Rectal smooth muscle tissue (tissue), 1 donor: Measurements from ENCODE around the gene RELL1.

Source experiments
- H3K27ac ChIP-seq: one replicate; pipeline ENCODE4 v1.7.0; 2013; ENCODE audit warnings: low read depth, low read length, inconsistent platforms
- H3K27me3 ChIP-seq: one replicate; pipeline ENCODE4 v1.7.0; 2013; ENCODE audit warnings: low read length; ENCODE audit not compliant: control insufficient read depth, insufficient read depth
- H3K36me3 ChIP-seq: one replicate; pipeline ENCODE4 v1.7.0; 2013; ENCODE audit warnings: low read length; ENCODE audit not compliant: control insufficient read depth, insufficient read depth
- H3K4me1 ChIP-seq: one replicate; pipeline ENCODE4 v1.7.0; 2013; ENCODE audit warnings: low read length; ENCODE audit not compliant: control insufficient read depth, insufficient read depth
- H3K4me3 ChIP-seq: one replicate; pipeline ENCODE4 v1.7.0; 2013; ENCODE audit warnings: low read length
- H3K9ac ChIP-seq: one replicate; pipeline ENCODE4 v1.7.0; 2013; ENCODE audit warnings: low read length

Gene RELL1

GRCh38 chr4:37656649-37657048 is 29.5 kb downstream of the RELL1 start:
- Histone ChIP-seq H3K4me3 (no peak overlapping the region), H3K27me3 (no peaks in the 10 kb centered on the region), H3K27ac (no peak overlapping the region), H3K9ac (no peak overlapping the region), H3K4me1 (no peaks in the 10 kb centered on the region), H3K36me3 (no peaks in the 10 kb centered on the region)

DNA sequence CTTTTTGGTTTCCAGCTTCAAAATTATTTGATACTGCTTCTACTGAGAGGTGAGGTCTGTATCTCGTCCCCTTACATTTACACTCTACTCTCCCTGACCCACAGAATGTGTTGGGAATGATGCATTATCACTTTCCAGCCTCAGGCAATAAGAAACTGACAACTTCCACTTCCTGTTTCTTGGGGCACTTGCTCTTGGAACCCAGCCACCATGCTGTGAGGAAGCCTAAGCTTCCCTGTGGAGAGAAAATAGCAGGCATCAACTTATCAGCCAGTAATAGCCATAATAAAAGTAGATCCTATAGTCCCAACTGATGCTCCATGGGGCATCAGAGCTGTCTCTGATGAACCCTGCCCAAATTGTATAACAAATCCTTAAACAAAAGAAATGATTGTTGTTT is 32.6 kb downstream of the RELL1 start:
- Histone ChIP-seq H3K27me3 (no peaks in the 10 kb centered on the region), H3K4me1 (no peaks in the 10 kb centered on the region), H3K36me3 (no peaks in the 10 kb centered on the region), H3K4me3 (no peak overlapping the region), H3K27ac (no peak overlapping the region), H3K9ac (no peak overlapping the region)

- H3K9ac ChIP-seq, result no peak overlapping the region
- no peak overlapping the region for H3K4me3 ChIP-seq
- peaks cover 4% of the 10 kb centered on the region for H3K4me1 ChIP-seq
- peaks cover 5% of the 10 kb centered on the region for H3K36me3 ChIP-seq
- H3K27ac ChIP-seq, result no peak overlapping the region
- no peaks in the 10 kb centered on the region for H3K27me3 ChIP-seq
Observed at GRCh38 chr4:37652747-37653527, 33.2 kb downstream of the RELL1 start.

DNA sequence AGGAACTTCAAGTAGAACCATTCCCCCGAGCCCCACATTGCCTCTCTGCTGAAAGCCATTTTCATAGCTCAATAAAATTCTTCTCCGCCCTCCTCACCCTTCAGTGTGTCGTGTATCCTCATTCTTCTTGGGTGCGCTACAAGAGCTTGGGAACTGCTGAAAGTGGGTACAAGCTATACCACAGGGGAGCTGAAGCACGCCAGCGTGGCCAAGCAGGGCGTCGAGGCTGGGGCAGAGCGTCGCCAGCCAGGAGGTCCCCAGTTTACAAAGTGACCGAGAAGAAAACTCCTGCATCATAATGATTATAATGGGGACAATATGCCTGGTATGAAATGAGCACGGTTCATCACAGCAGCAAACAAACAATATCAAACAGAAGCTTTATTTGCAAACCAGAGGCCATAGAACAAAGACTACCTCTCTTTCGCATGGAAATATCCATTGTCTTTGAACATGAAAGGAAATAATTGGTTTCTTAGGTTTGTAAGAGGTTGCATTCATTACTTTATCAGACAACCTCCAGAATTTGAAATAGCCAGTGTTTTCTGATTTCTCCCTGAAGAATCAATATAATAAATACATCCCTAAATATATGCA is 34.3 kb downstream of the RELL1 start:
- Histone ChIP-seq H3K36me3 (peaks cover 6% of the 10 kb centered on the region), H3K9ac (no peak overlapping the region), H3K4me3 (no peak overlapping the region), H3K4me1 (peaks cover 4% of the 10 kb centered on the region), H3K27me3 (no peaks in the 10 kb centered on the region), H3K27ac (no peak overlapping the region)

GRCh38 chr4:37650481-37650880 is 35.7 kb downstream of the RELL1 start:
- Histone ChIP-seq H3K27ac (no peak overlapping the region), H3K4me3 (no peak overlapping the region), H3K9ac (no peak overlapping the region), H3K27me3 (no peaks in the 10 kb centered on the region), H3K4me1 (peaks cover 4% of the 10 kb centered on the region), H3K36me3 (peaks cover 7% of the 10 kb centered on the region)

GRCh38 chr4:37649268-37649667 is 36.9 kb downstream of the RELL1 start:
- no peak overlapping the region for H3K4me3 ChIP-seq
- peaks cover 4% of the 10 kb centered on the region for H3K4me1 ChIP-seq
- H3K27ac ChIP-seq, result no peak overlapping the region
- H3K36me3 ChIP-seq, result peaks cover 7% of the 10 kb centered on the region
- H3K9ac ChIP-seq, result no peak overlapping the region
- H3K27me3 ChIP-seq, result no peaks in the 10 kb centered on the region

DNA sequence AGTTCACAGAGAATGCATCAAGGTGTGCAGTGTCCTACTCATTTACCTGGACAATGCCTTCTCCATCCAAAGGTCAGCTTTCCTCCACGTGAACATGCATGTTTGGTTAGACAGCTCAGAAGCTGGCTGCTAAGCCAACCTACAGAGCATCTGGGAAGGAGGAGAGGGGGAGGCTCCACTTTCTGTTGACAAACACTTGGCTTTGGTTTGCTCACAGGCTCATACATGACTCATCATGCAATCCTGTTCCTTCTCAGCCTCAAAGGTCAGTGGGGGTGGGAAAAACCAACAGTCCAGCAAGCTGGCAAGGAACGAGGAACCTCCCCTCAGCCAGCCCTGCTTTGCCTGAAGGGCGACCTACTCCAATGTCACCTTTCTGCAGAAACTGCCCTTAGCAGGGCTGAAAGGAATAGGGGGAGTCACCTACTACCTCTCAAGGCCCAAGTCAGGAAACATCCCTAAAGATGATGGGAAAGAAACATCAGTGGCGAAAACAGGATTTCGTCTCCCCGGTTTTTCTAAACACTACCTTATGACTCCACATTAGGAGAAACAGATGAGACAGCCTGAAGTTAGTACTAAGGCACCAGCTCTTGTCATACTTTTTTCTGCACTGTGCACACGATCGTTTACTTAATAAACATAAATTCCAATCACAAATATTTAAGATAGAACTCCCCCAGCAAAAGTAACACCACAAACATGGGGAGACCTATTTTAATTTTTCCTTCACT is 37.9 kb downstream of the RELL1 start:
- peaks cover 7% of the 10 kb centered on the region for H3K36me3 ChIP-seq
- no peak overlapping the region for H3K4me3 ChIP-seq
- H3K9ac ChIP-seq, result no peak overlapping the region
- no peak overlapping the region for H3K27ac ChIP-seq
- H3K4me1 ChIP-seq, result peaks cover 4% of the 10 kb centered on the region
- H3K27me3 ChIP-seq, result no peaks in the 10 kb centered on the region

DNA sequence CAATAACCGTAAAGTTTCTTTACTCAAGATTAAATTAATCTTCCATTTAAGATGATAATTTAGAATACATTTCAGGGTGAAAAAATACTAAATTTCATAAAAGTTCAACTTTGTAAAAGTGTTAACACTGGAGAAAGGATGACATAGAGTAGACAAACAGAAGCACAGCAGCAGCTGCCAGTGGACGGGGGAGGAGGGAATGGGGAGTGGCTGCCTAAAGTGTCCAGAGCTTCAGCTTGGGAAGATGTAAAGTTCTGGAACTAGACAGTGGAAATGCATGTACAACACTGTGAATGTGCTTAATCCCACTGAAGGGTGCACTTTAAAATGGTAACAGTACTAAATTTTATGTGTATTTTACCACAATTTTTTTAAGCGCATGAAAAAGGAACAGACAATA is 39.9 kb downstream of the RELL1 start:
- Histone ChIP-seq H3K27me3 (no peaks in the 10 kb centered on the region), H3K36me3 (peaks cover 7% of the 10 kb centered on the region), H3K4me1 (peaks cover 4% of the 10 kb centered on the region), H3K9ac (no peak overlapping the region), H3K27ac (no peak overlapping the region), H3K4me3 (no peak overlapping the region)

DNA sequence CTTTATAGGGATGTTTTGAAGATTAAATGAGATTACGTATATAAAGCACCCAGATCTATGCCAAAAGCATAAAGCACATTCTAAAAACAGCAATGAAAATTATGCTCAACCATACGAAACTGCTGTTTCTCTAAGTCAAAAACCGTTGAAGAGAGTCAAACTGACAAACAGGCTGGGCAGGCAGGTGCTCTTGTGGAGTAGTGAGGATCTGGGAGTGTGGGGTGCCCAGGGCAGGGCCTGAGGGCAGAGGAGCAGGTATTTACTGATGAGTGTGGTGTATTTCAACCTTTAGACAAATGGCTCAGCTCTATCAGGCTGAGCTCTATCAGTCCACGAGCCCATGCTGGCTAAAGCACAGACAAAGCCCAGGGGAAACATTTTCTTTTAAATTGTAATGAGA is 40.4 kb downstream of the RELL1 start:
- peaks cover 7% of the 10 kb centered on the region for H3K36me3 ChIP-seq
- no peaks in the 10 kb centered on the region for H3K27me3 ChIP-seq
- H3K27ac ChIP-seq, result no peak overlapping the region
- no peak overlapping the region for H3K4me3 ChIP-seq
- peaks cover 4% of the 10 kb centered on the region for H3K4me1 ChIP-seq
- H3K9ac ChIP-seq, result no peak overlapping the region

DNA sequence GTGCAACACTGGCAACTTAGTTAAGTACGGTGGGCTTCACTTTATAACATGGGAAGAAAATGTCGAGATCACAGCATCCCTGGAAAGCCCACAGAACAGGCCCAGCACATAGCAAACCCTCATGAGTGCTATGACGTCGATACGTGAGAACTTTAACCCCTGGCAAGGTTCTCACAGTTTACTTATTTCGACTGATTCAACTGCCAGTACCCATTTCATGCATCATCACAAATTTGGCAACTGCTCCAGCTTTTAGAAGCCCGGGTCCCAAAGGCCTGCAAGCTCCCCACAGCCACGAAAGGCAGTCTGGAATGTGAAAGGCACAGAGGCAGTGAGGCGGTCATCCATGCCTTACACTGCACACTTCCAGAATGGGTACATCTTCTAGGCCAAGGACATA is 41.2 kb downstream of the RELL1 start:
- no peak overlapping the region for H3K27ac ChIP-seq
- peaks cover 4% of the 10 kb centered on the region for H3K4me1 ChIP-seq
- no peak overlapping the region for H3K4me3 ChIP-seq
- H3K36me3 ChIP-seq, result peaks cover 7% of the 10 kb centered on the region
- H3K9ac ChIP-seq, result no peak overlapping the region
- H3K27me3 ChIP-seq, result no peaks in the 10 kb centered on the region

DNA sequence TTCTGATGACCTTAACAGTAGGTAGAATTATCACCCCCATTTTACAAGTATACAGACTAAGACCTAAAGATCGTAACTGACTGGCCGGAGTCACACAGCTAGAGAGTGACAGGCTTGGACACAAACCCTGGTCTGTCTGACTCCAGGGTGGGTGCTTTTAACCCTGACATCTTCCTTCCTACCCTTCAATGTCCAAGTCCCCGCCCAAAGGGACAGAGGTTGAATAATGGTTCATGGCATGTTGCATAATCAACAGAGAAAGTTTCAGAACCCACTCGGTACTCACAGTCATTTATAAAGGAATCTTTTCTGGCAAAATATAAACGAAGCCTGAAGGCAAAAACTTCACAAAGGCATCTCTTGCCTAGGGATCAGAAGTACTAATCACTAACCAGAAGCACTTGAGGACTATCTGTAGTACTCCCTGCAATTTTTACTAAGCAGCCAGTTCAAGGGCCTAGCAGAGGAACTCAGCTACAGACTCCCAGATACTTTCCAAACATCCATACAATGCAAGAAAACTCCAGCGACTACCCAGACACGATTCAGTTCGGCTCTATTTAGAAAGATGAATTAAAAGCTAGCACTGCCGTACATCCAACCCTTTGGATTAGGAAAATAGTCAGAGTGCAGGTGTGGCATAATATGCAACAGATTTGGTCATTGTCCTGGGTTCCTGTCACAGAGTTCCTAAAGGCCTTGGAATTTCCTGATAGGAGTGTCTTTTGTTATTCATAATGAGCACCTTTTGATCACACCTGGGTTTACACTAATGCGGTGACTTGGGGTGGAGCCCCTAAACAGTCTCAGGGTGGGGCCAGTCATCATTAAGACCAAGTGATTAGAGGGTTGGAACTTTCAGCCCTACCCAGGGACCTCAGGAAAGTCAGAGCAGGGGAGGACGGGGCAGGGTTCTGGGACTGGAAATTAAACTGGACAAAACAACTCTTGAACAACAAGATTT is 44.0 kb downstream of the RELL1 start:
- Histone ChIP-seq H3K36me3 (peaks cover 2% of the 10 kb centered on the region), H3K27ac (no peak overlapping the region), H3K9ac (no peak overlapping the region), H3K4me1 (no peaks in the 10 kb centered on the region), H3K27me3 (no peaks in the 10 kb centered on the region), H3K4me3 (no peak overlapping the region)

DNA sequence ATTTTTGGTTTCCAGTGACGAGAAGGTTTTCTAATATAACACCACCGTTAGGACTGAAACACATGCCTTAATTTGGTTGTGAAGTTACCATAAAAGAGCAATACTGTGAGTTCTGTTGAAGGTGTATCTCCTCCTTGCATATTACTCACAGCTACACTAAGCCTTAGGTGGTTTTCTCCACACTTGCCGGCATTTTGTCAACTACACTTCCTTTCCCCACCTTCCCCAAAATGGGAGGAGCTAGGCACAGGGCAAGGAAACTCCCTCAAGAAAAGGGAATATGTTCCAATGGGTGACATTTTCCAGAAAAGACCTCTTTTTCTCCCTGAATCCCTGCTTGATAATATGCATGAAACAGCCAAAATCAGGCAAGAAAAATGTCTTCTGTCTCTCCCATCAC is 44.8 kb downstream of the RELL1 start:
- Histone ChIP-seq H3K4me1 (no peaks in the 10 kb centered on the region), H3K27ac (no peak overlapping the region), H3K27me3 (no peaks in the 10 kb centered on the region), H3K9ac (no peak overlapping the region), H3K36me3 (peaks cover 6% of the 10 kb centered on the region), H3K4me3 (no peak overlapping the region)
